ENCODE data around the gene CXCL17.

- no peak for TF ChIP-seq POLR2A (IDR thresholded peaks at IDR 0.05)
- TF ChIP-seq CTCF (IDR thresholded peaks at IDR 0.05), result no peak
Observed at GRCh38 chr19:42475366-42475765, 32.6 kb upstream of the CXCL17 start.

Measured in prostate gland (tissue), 2 donors.